GM18498 (cell line): ENCODE results near the gene PATE2.

Experiments used
- ATAC-seq: cut with Tn5 transposase; IDR thresholded peaks from one replicate; pipeline ENCODE4 v1.9.1; 2021; ENCODE audit warnings: mild to moderate bottlenecking, moderate library complexity; ENCODE audit not compliant: unreplicated experiment

Gene PATE2

GRCh38 chr11:125778728-125779127 lies at the start of gene PATE2:
PATE2 (minus strand) TSS chr11:125778828; CDS start chr11:125778773, 55 bp downstream.
- no peak for ATAC-seq

DNA sequence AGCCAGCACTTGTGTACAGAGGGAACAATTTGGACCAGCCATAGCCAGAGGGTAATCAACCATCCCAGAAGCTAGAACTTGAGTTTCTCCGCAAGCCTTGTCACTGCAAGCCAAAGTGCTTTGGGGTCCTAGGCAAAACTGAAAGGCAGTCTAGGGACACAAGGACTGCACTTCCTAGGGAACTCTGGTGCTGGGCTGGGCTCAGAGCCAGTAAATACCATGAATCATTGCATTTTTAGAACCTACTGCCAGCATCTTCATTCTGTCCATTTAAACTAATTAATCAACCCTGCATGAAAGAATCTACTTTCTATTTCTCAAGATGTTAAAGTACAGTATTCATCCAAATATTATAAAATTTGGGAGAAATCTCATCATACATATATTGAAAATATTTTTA lies 29.3 kb upstream of the PATE2 start:
- ATAC-seq, result no peak

- no peak for ATAC-seq
These were observed 23.8 kb upstream of the PATE2 start for GRCh38 chr11:125802387-125802786.

DNA sequence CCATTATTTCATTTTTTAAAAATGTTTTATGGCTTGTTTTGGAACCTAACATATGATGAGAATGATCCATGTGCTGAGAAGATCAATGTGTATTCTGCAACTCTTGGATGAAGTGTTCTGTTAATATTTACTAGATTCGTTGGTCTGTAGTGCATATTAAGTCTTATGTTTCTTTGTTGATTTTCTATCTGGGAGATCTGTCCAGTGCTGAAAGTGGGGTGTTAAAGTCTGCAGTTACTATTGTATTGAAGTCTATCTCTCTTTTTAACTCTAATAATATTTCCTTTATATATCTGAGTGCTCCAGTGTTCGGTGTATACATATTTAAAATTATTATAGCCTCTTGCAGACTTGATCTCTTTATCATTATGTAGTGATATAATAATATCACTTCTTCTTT lies 21.2 kb upstream of the PATE2 start:
- no peak for ATAC-seq

DNA sequence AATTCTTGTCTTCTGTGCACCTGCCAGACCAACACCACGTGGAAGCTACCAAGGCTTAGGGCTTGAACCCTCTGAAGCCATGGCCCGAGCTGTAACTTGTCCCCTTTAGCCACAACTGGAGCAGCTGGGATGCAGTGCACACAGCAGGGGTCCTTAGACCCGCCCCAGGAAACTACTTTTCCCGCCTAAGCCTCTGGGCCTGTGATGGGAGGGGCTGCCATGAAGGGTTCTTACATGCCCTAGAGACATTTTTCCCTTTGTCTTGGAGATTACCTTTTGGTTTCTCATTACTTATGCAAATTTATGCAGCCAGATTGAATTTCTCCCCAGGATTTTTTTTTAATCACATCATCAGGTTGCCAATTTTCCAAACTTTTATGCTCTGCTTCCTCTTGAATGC lies 19.0 kb upstream of the PATE2 start:
- ATAC-seq, result no peak

DNA sequence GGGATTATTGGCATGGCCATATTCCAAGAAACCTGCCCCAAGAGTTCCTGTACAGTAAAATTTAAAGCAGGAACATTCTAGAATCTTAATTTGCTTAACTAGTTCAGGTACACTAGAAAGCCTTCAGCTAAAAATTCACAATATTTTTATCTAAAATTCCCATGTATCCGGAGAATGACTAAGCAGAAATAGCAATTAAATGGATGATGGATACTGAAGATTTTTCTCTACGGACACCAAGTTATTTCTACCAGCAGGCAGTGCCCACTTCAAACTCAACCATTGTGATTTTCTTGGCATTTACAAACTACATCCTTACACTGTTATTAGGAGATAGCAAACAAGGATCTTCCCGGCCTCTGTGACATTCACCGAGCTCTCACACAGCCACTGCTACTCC lies 12.2 kb upstream of the PATE2 start:
- ATAC-seq, result no peak

DNA sequence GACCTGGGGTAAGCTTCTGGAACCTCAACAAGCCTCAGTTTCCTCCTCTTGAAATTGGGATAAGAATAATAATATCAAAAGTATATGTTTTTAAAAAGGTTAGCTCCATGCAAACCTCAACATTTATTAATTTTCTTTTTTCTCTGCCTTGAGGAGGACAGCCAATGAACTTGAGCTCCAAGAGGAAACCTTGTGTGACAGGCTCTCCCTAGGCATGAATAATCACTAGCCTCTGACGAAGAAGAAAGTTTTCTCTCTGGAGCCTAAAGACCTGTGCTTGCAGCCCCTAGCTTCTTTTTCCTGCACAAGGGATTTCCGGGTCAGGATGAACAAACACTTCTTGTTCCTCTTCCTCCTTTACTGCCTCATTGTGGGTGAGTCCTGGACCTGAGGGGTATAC lies 9.2 kb upstream of the PATE2 start, which contains the start of gene PATE3:
Gene PATE3, plus strand, starts transcription at position 301 of the 400 bp plus-strand sequence. Its CDS starts 25 bp downstream, at position 326.
- no peak for ATAC-seq

- ATAC-seq, result no peak
These were observed 6.0 kb upstream of the PATE2 start for GRCh38 chr11:125784678-125785077.

DNA sequence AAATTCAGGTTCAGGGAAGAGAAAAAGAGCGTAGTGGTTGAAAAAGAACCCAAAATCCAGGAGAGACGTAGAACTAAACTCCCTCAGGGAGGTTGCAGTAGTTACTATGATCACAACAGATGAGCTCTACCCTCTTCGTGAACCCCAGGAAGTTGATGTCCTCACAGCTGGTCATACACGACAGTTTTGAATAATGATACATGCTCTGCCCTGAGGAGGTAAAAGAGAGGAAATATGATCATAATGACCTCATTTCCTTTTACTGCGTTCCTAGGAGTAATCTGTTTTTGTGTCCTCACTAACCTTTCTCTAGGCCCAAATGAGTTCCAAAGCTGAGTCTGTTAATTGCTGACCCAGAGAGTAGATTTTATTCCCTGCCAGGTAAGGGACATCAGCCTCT lies 1.3 kb downstream of the PATE2 start:
- ATAC-seq, result no peak

- ATAC-seq, result no peak
These were observed 5.1 kb downstream of the PATE2 start for GRCh38 chr11:125773516-125773915.

- ATAC-seq, result no peak
These were observed 5.7 kb downstream of the PATE2 start for GRCh38 chr11:125772834-125773505.

DNA sequence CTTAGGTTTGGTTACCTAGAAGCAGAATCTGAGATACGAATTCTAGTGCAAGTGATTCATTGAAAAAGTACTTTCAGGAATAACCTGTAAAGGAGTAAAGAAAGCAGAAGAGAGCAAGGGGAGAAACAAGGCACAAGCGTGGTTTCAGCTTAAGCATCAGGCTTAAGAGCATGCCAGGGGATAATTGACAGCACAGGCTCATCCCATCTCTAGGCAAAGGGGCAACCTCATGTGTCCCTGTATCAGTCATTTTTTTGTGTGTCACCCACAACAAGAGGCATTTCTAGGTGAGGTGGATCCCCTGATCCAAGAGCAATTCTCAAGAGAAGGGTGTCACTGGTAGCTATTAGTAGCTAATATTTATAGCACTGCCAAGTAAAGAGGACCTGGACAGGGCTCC lies 8.0 kb downstream of the PATE2 start:
- ATAC-seq, result no peak

DNA sequence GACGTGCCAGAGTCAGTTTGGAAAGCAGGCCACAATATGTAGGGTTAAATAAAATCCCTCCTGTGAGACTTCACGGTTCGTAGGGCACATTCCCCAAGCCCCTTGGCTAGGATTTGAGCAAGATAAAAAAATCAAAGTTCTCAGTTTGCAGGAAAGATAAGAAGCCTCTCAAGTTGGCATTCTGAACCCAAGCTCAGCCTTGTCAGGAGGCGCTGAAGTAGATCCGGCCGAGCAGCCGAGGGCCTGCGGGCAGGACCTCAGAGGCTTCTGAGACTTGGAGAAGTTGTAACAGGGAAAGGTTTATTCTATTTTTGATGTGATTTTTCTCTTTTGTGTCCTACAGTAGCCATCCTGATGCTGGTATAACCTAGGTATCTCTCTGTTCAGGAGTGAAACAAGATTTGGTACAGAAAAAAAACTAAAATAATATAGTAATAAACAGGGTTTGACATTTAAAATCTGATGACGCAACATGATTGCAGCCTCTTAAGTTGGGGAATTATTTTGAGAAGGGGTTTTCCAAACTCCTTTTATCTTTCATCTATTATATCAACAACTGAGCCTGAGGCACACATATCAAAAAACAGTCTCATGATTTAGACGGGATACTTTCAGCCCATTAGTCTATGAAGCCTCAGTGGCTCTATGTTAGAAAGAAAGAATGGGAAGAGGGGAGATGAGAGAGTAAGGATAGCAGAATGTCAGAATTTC lies 10.1 kb downstream of the PATE2 start:
- ATAC-seq, result no peak

GRCh38 chr11:125766251-125766650 lies 12.4 kb downstream of the PATE2 start:
- ATAC-seq, result no peak

DNA sequence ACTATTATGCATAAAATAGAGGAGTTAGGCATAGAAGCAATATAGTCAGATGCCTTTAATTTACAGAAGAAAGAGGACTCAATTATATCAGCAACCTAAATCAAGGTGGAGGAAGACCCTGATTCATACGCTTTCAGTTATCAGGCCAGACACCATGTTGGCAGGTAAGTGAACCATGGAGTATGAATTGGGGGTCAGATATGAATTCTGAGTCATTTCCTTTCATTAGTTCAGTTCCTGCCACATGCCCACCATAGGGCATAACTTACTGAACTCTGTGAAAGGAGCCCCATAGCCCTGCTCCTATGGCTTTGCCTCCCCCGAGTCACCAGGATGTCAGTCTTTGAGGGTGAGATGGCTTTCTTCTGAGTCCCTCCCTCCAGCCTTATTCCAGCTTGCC lies 15.1 kb downstream of the PATE2 start:
- ATAC-seq, result no peak

GRCh38 chr11:125762445-125762844 lies 16.2 kb downstream of the PATE2 start:
- no peak for ATAC-seq

GRCh38 chr11:125756050-125756449 lies 22.6 kb downstream of the PATE2 start:
- ATAC-seq, result no peak

GRCh38 chr11:125750629-125751028 lies 28.0 kb downstream of the PATE2 start:
- ATAC-seq, result no peak

GRCh38 chr11:125745979-125746378 lies 32.6 kb downstream of the PATE2 start, which contains the start of gene PATE1:
PATE1 (plus strand) TSS chr11:125746279; CDS start chr11:125746305, 26 bp downstream.
- no peak for ATAC-seq

DNA sequence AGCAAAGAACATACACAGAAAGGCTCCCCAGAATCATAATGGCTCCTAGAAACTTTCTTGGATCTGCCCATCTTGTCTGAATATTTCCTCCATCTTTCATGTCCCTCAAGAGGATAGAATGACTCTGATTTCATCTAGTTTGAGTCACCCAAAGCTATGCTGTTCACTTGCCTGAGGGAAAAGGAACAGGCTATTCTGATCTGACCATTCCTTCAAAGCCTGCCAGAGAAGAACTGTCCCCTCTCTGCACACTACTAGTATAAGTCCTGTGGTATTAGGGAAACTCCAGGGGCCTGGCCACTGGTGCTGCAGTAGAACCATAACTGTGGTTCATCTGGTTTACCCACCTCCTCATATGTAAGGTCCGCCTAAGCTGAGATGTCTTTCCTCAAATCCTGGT lies 34.9 kb downstream of the PATE2 start:
- ATAC-seq, result no peak

DNA sequence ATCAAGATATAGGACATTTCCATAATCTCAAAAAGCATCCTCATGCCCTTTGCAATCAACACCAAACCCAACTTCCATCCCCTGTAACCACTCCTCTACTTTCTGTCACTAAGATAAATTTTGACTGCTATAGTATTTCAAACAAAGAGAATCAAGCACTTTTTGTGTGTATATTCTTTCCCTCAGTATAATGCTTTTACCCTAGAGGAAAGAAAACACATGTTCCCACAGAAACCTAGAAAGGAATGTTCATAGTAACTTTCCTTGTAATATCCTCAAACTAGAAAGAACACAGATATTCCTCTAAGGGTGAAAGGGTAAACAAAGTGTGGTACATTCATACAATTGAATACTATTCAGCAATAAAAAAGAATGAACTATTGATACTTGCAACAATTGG lies 38.0 kb downstream of the PATE2 start:
- no peak for ATAC-seq

DNA sequence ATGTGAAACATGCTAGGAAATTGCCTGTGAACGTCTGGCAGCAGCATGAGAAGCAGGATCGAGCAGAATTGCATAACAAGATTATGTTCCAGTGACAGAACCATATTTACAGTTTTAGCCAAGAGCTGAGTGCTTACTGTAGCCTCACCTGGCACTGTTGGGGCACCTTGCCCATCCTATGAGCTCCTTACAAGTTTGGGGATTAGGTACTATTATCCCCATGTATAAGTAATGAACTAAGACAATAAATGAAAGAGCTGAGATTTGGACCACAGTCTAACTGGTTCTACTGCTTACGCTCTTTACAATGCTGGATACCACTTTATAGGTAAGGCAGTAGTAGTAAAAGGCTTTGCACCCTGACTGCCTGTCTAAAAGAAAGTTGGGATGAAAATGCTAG lies 49.7 kb downstream of the PATE2 start:
- ATAC-seq, result no peak
